Neural progenitor cell (in vitro differentiated cells): Measurements from ENCODE around the gene CFAP68. TPM values are rescaled to one million over a fixed set of nuclear protein-coding genes. Genes with fewer than 3 reads are reported as not detected.
A peak's percentile ranks its signal among the peaks of the same experiment; 100 is the strongest.

Experiments used
- DNase-seq: peaks from one replicate; pipeline ENCODE4 v3.0.0-alpha.2; 2016; ENCODE audit warnings: low spot score
- H2AFZ ChIP-seq: fragments of 200-600 bp; sonication (generic); replicated peaks from 2 replicates; pipeline ENCODE4 v1.6.1; 2016; ENCODE audit warnings: antibody characterized with exemption
- H3F3A ChIP-seq: fragments of 200-600 bp; sonication (generic); 2 replicates; pipeline ENCODE4 v1.6.1; 2016; ENCODE audit warnings: antibody characterized with exemption, low read depth
- H3K27ac ChIP-seq: fragments of 200-600 bp; sonication (generic); 2 replicates; pipeline ENCODE4 v1.5.1; 2016; ENCODE audit warnings: mild to moderate bottlenecking
- H3K27me3 ChIP-seq: fragments of 200-600 bp; sonication (generic); 2 replicates; pipeline ENCODE4 v1.6.1; 2016; ENCODE audit warnings: mild to moderate bottlenecking, moderate library complexity
- H3K36me3 ChIP-seq: fragments of 200-600 bp; sonication (generic); 2 replicates; pipeline ENCODE4 v1.5.1; 2016
- H3K4me1 ChIP-seq: fragments of 200-600 bp; sonication (generic); 2 replicates; pipeline ENCODE4 v1.6.1; 2016; ENCODE audit warnings: mixed run types
- H3K4me2 ChIP-seq: fragments of 200-600 bp; sonication (generic); 2 replicates; pipeline ENCODE4 v1.6.1; 2016
- H3K4me3 ChIP-seq: fragments of 200-600 bp; sonication (generic); 2 replicates; pipeline ENCODE4 v1.5.1; 2016
- H3K79me2 ChIP-seq: fragments of 200-600 bp; sonication (generic); 2 replicates; pipeline ENCODE4 v1.6.1; 2016; ENCODE audit warnings: low read depth
- H3K9ac ChIP-seq: fragments of 200-600 bp; sonication (generic); 2 replicates; pipeline ENCODE4 v1.6.1; 2016
- H3K9me3 ChIP-seq: fragments of 200-600 bp; sonication (generic); 2 replicates; pipeline ENCODE4 v1.5.1; 2016; ENCODE audit warnings: low read depth
- H4K20me1 ChIP-seq: fragments of 200-600 bp; sonication (generic); 2 replicates; pipeline ENCODE4 v1.6.1; 2016; ENCODE audit warnings: low read depth
- H3K27ac Mint-ChIP-seq: 3 replicates; pipeline ENCODE4 v1.8.0; 2021; ENCODE audit warnings: mixed read lengths
- H3K27me3 Mint-ChIP-seq: 2 replicates; pipeline ENCODE4 v1.8.0; 2022; ENCODE audit warnings: low read depth, mild to moderate bottlenecking, inconsistent platforms, moderate library complexity, mixed read lengths; ENCODE audit not compliant: insufficient read depth
- H3K36me3 Mint-ChIP-seq: 3 replicates; pipeline ENCODE4 v1.8.0; 2021; ENCODE audit warnings: mixed read lengths
- H3K4me1 Mint-ChIP-seq: 3 replicates; pipeline ENCODE4 v1.8.0; 2021; ENCODE audit warnings: mixed read lengths
- H3K4me3 Mint-ChIP-seq: 3 replicates; pipeline ENCODE4 v1.8.0; 2021; ENCODE audit warnings: mild to moderate bottlenecking, moderate library complexity, mixed read lengths
- H3K9me3 Mint-ChIP-seq: 3 replicates; pipeline ENCODE4 v1.8.0; 2020; ENCODE audit warnings: mixed read lengths
- EZH2 ChIP-seq: fragments of 200-600 bp; sonication (generic); IDR thresholded peaks from 2 replicates; pipeline ENCODE4 v1.6.1; 2017; ENCODE audit warnings: antibody characterized with exemption, mild to moderate bottlenecking, moderate library complexity
- EZH2phosphoT487 ChIP-seq: fragments of 200-600 bp; sonication (generic); IDR thresholded peaks from 2 replicates; pipeline ENCODE4 v1.6.1; 2017; ENCODE audit warnings: antibody characterized with exemption
- total RNA-seq: library from RNA; depleted of rRNA; stranded (reverse); fragments of >200 nt; gene quantifications from 2 replicates; pipeline ENCODE4 v1.2.3, GENCODE V29; 2015; ENCODE audit warnings: low replicate concordance
- TF ChIP-seq, protein P1 (sequence below): fragments of 200-600 bp; sonication (generic); IDR thresholded peaks from 2 replicates; pipeline ENCODE4 v1.5.1; 2017; ENCODE audit warnings: antibody characterized with exemption, mild to moderate bottlenecking

The CFAP68 gene
- total RNA-seq, 1 donor from 2014 or later, result 46.7 TPM

DNA sequence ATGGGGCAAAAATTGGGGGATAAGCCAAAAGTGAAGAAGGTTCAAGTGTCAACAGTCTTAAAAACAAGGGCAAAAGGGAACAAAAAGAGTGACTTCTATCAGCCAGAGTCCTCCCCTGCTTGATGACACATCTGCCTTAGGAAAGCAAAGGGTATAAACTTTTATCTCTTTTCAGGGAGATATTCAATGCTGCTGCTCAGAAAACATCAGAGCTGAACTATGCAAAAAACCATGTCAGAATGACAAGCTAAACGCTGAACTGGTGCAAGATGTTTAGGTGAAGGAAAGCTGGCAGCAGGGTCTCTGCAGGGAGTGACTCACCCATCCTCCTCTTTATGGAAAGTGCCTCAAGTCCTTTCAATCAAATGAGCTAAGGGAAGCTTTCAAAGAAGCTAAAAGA, 32.7 kb upstream of the CFAP68 start:
- Histone ChIP-seq H3K9me3 (no peaks in the 10 kb centered on the region), H4K20me1 (no peaks in the 10 kb centered on the region), H2AFZ (no peak overlapping the region), H3K36me3 (no peaks in the 10 kb centered on the region), H3K27me3 (no peaks in the 10 kb centered on the region), H3F3A (peaks cover 6% of the 10 kb centered on the region), H3K79me2 (no peaks in the 10 kb centered on the region), H3K4me3 (no peak overlapping the region), H3K4me2 (no peak overlapping the region), H3K4me1 (peaks cover 9% of the 10 kb centered on the region), H3K27ac (no peak overlapping the region), H3K9ac (no peak overlapping the region)
- H3K4me1 Mint-ChIP-seq, result peaks cover 21% of the 10 kb centered on the region
- peak overlapping the region; percentile 62 for H3K27ac Mint-ChIP-seq
- H3K9me3 Mint-ChIP-seq, result no peaks in the 10 kb centered on the region
- TF ChIP-seq, protein P1, sequence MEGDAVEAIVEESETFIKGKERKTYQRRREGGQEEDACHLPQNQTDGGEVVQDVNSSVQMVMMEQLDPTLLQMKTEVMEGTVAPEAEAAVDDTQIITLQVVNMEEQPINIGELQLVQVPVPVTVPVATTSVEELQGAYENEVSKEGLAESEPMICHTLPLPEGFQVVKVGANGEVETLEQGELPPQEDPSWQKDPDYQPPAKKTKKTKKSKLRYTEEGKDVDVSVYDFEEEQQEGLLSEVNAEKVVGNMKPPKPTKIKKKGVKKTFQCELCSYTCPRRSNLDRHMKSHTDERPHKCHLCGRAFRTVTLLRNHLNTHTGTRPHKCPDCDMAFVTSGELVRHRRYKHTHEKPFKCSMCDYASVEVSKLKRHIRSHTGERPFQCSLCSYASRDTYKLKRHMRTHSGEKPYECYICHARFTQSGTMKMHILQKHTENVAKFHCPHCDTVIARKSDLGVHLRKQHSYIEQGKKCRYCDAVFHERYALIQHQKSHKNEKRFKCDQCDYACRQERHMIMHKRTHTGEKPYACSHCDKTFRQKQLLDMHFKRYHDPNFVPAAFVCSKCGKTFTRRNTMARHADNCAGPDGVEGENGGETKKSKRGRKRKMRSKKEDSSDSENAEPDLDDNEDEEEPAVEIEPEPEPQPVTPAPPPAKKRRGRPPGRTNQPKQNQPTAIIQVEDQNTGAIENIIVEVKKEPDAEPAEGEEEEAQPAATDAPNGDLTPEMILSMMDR, result no peak
- TF ChIP-seq EZH2 (no peak), EZH2phosphoT487 (no peak)
- H3K4me3 Mint-ChIP-seq, result no peak overlapping the region
- H3K27me3 Mint-ChIP-seq, result peaks cover 4% of the 10 kb centered on the region
- no peak for DNase-seq
- H3K36me3 Mint-ChIP-seq, result peaks cover 12% of the 10 kb centered on the region

DNA sequence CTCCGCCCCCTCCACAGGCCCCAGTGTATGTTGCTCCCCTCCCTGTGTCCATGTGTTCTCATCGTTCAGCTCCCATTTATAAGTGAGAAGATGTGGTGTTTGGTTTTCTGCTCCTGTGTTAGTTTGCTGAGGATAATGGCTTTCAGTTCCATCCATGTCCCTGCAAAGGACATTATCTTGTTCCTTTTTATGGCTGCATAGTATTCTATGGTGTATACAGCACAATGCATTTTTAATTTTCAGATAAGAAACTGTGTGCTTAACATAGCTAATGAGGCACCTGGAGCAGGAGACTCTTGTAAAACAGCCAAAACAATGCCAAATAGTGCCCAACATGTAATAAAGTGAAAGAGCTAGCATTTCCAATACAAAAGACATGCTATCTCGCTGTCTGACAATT, 29.7 kb upstream of the CFAP68 start:
- TF ChIP-seq EZH2phosphoT487 (no peak), EZH2 (no peak)
- Histone ChIP-seq H3F3A (peaks cover 11% of the 10 kb centered on the region), H3K27ac (no peak overlapping the region), H3K36me3 (no peaks in the 10 kb centered on the region), H3K4me1 (peaks cover 9% of the 10 kb centered on the region), H3K4me3 (no peak overlapping the region), H3K27me3 (no peaks in the 10 kb centered on the region), H3K4me2 (no peak overlapping the region), H3K79me2 (no peaks in the 10 kb centered on the region), H2AFZ (no peak overlapping the region), H3K9me3 (no peaks in the 10 kb centered on the region), H4K20me1 (no peaks in the 10 kb centered on the region), H3K9ac (no peak overlapping the region)
- Mint-ChIP-seq H3K4me3 (no peak overlapping the region), H3K9me3 (no peaks in the 10 kb centered on the region), H3K36me3 (peaks cover 18% of the 10 kb centered on the region), H3K27me3 (peaks cover 2% of the 10 kb centered on the region), H3K4me1 (peaks cover 20% of the 10 kb centered on the region), H3K27ac (no peak overlapping the region)
- no peak for DNase-seq

DNA sequence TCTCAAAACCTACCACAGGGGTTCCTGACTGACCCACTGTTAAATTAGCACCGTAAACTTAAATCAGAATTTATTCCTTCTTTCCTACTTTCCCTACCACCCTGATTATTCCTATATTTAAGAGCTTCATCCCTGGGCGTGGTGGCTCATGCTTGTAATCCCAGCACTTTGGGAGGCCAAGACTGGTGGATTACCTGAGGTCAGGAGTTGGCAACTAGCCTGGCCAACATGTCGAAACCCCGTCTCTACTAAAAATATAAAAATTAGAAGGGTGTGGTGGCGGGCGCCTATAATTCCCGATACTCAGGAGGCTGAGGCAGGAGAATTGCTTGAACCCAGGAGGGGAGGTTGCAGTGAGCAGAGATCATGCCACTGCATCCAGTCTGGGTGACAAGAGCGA, 28.3 kb upstream of the CFAP68 start:
- H3K9me3 ChIP-seq, result no peaks in the 10 kb centered on the region
- no peaks in the 10 kb centered on the region for H3K27me3 ChIP-seq
- no peak overlapping the region for H3K4me2 ChIP-seq
- no peak overlapping the region for H3K27ac ChIP-seq
- H3K79me2 ChIP-seq, result no peaks in the 10 kb centered on the region
- Mint-ChIP-seq H3K27me3 (no peaks in the 10 kb centered on the region), H3K4me3 (no peak overlapping the region), H3K27ac (no peak overlapping the region), H3K36me3 (peaks cover 25% of the 10 kb centered on the region), H3K9me3 (no peaks in the 10 kb centered on the region), H3K4me1 (peaks cover 18% of the 10 kb centered on the region)
- no peak for DNase-seq
- H3K9ac ChIP-seq, result no peak overlapping the region
- H3K36me3 ChIP-seq, result no peaks in the 10 kb centered on the region
- no peak for TF ChIP-seq EZH2phosphoT487
- TF ChIP-seq EZH2, result no peak
- TF ChIP-seq, protein P1, result no peak
- H3K4me1 ChIP-seq, result peaks cover 9% of the 10 kb centered on the region
- peaks cover 11% of the 10 kb centered on the region for H3F3A ChIP-seq
- H4K20me1 ChIP-seq, result no peaks in the 10 kb centered on the region
- H3K4me3 ChIP-seq, result no peak overlapping the region
- no peak overlapping the region for H2AFZ ChIP-seq

DNA sequence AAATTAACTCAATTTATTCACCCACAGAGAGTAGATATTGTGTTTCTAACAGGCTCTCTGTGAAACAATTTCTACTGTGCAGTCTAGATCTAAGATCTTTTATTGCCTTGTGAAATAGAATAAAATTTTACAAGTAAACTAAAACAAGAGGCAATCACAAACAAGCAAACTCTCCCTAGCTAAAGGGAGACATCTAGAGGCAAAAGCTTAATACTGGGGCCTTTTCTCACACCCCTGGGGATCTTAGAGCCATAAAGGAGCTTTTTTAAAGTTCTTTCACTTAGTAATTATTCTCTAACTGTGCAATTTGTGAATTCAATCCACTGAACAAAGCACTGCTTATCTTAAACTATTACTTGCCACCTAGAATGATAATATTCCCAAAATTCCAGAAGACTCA, 27.7 kb upstream of the CFAP68 start:
- Histone ChIP-seq H4K20me1 (no peaks in the 10 kb centered on the region), H2AFZ (no peak overlapping the region), H3K9ac (no peak overlapping the region), H3K36me3 (no peaks in the 10 kb centered on the region), H3K4me3 (no peak overlapping the region), H3K4me2 (no peak overlapping the region), H3F3A (peaks cover 10% of the 10 kb centered on the region), H3K9me3 (no peaks in the 10 kb centered on the region), H3K27me3 (no peaks in the 10 kb centered on the region), H3K79me2 (no peaks in the 10 kb centered on the region), H3K27ac (no peak overlapping the region), H3K4me1 (peaks cover 6% of the 10 kb centered on the region)
- H3K4me3 Mint-ChIP-seq, result no peak overlapping the region
- no peaks in the 10 kb centered on the region for H3K27me3 Mint-ChIP-seq
- no peaks in the 10 kb centered on the region for H3K9me3 Mint-ChIP-seq
- peak; percentile 15 for DNase-seq
- no peak overlapping the region for H3K27ac Mint-ChIP-seq
- H3K4me1 Mint-ChIP-seq, result peaks cover 13% of the 10 kb centered on the region
- no peak for TF ChIP-seq EZH2
- TF ChIP-seq, protein P1, result peak; percentile 40
- peaks cover 25% of the 10 kb centered on the region for H3K36me3 Mint-ChIP-seq
